ENCODE data around the gene HSD11B2. TPM values are rescaled to one million over a fixed set of nuclear protein-coding genes. Genes with fewer than 3 reads are reported as not detected.

HSD11B2 gene
- total RNA-seq, 1 donor from 2014 or later: 6.1 TPM

- peak; percentile 99 for DNase-seq (ENCODE audit: low read depth)
These were observed 39.4 kb downstream of the HSD11B2 start for GRCh38 chr16:67470359-67470758.

DNA sequence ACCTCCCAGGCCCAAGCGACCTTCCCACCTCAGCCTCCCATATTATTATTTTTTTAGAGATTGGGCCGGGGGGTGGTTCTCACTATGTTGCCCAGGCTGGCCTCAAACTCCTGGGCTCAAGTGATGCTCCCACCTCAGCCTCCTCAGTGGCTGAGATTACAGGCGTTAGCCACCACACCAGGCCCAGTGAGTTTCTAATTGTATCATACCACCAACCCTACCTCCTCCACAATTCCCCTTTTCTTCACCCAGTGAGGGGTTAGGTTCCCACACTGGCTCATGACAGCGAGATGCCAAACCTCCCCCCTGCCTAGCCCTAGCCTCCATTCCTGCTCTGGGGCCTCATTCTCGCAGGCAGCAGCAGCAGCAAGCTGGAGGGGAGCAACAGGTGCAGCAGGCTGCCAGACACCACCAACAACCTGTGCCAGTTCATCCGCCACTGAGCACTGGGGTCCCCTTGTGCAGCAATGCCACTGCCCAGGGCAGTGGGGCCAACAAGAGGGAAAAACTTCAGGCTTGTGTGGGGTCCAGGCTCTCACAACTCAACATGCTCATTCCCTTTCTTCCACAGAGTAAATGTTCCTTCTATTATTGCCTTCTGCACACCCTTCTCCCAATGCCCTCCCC, 41.0 kb downstream of the HSD11B2 start:
- peak; percentile 36 for DNase-seq (ENCODE audit: low read depth)

DNA sequence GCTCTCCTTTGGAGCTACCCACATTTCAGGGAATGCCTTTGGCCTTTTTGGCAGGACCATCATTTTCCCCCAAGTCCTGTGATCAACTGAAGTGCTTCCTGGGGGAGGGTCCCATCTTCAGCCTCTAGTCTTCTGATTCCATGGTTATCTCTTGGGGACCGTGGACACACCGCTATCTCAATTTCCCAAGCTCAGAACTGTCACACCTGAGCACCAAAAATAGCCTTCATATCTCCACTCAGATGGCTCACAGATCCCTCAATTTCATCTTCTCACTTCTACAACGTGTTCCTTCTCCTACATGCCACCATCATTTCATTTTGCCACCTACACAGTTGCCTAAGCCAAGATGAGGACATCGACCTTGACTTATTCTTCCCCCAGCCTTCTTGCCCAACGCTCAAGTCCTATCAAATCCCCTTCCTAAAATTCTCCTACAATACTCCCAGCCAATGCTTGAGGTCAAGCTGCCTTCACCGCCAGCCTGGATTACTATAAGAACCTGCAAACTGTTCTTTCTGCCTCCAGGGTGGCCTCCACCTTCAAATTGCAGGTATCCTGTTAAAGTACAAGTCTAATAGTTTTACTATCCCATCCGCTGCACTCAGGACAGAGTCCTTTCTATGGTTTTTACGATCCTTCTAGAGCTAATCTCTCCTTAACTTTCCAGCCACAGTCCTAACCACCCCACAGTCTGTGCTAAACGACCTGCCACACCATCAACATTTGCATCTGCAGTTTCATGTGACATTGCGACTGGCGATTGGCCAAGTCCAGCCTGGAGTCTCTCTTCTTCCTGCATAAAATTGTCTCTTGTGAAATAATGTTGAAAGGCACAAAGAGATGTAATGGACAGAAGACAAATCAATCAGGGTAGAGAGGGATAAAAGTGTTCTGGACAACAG, 43.9 kb downstream of the HSD11B2 start:
- DNase-seq (ENCODE audit: low read depth): no peak

DNA sequence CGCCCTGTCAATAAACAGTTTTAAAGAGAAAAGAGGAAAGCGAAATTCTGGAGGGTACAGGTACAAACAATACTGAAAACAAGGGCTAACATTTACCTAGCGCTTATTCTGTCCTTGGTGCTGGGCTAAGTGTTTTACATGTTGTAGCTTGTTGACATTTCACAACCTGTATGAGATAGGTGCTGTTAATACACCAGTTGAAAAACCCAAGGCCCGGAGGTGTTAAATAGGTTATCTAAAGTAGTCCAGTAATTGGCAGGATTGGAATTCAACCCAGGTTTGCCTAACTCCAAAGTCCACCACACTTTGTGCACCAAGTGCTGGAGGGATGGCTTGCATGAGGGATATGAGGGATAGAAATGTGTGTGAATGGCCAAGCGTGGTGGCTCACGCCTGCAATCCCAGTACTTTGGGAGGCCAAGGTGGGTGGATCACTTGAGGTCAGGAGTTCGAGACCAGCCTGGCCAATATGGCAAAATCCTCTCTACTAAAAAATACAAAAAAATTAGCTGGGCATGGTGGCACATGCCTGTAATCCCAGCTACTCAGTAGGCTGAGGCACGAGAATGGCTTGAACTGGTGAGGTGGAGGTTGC, 47.1 kb downstream of the HSD11B2 start:
- DNase-seq (ENCODE audit: low read depth): no peak

DNA sequence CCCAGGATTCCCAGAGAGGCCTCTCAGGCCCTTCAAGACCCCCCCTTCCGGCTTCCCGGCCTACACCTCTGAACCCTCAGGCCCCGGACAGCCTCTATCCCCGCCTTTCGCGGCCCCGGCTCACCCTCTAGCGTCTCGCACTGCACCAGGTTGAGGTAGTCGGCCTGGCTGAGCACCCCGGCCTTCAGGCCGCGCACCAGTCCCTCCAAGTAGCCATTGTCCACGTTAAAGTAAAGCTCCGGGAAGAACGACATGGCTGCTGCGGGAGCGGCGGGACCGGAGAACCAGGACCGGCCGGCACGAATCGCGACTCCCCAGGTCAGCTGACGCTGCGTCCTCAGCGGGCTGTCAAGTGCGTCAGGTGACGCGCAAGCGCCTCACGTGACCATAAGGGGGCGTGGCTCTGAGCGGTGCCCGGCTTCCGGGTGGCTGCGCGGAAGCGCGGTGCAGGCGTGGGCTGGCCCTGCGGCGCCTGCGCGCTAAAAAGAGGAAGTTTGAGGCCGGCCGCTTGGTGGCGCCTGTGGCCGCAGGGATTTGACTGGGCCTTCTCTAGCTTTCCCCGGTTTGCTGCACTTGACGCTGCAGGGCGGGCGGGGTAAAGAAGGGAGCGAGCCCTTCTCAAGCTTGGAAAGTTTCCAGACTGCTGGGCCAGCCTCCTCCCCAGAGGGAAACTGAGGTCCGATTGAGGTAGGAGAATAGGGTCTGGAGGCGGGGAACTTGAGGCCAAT, 50.1 kb downstream of the HSD11B2 start, which contains the start of gene ATP6V0D1:
Gene ATP6V0D1 (minus strand): TSS at position 325 of the 728 bp plus-strand sequence. CDS start 71 bp downstream, at position 254.
- peak; percentile 98 for DNase-seq (ENCODE audit: low read depth)

DNA sequence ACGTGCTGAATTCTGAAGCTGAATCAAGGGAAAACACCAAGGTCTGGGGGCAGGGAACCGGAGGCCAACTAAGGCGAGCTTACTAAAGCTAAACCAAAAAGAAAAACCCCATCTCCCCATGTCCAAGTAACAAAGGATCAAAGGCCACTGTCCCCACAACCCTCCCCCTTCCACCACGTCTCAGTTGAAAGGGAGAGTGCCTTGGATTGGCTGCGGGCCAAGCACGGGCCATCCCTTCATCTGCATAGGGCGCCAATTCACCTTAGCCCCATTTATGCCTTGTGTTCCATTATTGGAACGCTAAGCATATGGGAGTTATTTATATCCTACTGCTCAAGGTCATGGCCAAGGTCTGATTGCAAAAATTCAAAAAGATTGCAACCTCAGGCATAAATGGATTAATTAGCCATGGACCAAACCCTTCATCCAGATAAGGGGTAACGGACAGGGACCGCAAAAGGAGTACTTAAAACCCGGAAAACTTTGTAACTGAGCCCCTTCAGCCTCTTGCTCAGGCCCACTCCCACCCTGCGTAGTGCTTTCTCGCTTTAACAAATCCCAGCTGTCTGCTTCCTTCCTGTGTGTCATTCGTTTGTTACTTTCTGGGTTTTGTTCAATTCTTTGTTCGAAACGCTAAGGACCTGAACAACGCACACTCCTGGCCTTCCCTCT, 50.8 kb downstream of the HSD11B2 start:
- DNase-seq (ENCODE audit: low read depth): no peak

DNA sequence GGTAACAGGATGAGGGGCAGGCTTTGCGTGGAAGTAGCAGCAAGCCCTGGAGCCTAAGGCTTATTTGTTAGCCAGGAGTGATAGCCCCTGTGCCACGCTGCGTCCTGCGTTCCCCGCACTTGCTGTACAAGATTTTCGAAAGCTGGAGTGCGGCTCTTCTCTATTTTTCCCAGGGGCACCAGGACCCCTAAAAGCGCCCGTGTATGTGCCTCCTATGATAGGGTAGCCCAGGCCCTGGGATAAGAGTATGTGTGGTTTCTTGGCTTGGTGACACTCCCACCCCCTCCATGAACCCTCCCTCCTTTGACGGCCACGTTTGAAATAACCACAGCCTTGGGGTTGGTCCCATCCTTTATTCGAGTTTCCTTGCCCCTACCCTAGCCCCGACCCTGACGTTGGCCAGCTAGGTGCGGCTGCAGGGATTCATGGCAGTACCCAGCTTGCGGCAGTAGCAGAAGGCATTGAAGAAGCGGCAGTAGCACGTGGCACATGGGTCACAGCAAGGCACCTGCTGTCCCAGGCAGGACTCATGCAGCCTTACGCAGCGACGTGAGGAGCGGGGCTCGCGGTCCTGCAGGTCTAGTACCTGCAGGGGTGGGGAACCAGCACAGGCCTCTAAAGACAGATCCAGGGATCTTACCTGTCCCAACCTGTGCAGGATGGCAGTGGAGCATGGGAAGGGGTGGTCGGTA, 51.5 kb downstream of the HSD11B2 start:
- DNase-seq (ENCODE audit: low read depth): no peak

GRCh38 chr16:67483150-67483549, 52.2 kb downstream of the HSD11B2 start, which contains the start of gene AGRP:
TSS of gene AGRP (minus strand) at chr16:67483547. CDS start at chr16:67483398, 149 bp downstream.
- no peak for DNase-seq (ENCODE audit: low read depth)

GRCh38 chr16:67483731-67484525, 53.0 kb downstream of the HSD11B2 start:
- DNase-seq (ENCODE audit: low read depth): no peak

DNA sequence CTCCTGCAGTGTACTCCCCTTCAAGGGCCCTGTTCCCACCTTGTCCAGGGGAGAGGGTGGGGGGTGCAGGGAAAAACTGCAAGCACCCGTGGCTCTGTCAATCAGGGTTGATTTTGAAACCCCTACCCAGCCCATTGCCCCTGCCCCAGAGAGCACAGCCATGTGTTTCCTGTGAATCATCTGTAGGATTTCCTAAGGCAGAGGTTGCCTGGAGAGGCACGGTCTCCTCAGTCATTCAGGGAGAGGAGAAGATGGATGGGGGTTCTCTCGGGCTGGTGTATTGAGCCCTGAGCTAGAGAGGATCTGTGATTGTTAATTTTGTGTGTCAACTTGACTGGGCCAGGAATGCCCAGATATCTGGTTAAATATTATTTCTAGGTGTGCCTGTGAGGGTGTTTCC, 55.9 kb downstream of the HSD11B2 start:
- DNase-seq (ENCODE audit: low read depth): no peak

Other genes starting within 250 kb of the HSD11B2 start
- gene MATCAP1, start 247.2 kb upstream of the HSD11B2 start, total RNA-seq: 27.2 and 28.6 TPM in 2 replicates
- 0.99 and 2.1 TPM in 2 replicates for gene EXOC3L1, start 241.0 kb upstream of the HSD11B2 start, total RNA-seq
- 75.8 and 93.9 TPM in 2 replicates for gene E2F4, start 239.0 kb upstream of the HSD11B2 start, total RNA-seq
- gene ELMO3, start 232.0 kb upstream of the HSD11B2 start, total RNA-seq: 0.56 and 0.99 TPM in 2 replicates
- 31.6 and 32.8 TPM in 2 replicates for gene TMEM208, start 204.0 kb upstream of the HSD11B2 start, total RNA-seq
- gene FHOD1, start 183.6 kb upstream of the HSD11B2 start, total RNA-seq: 9.6 and 28.5 TPM in 2 replicates
- 0.94 and 1.2 TPM in 2 replicates for gene SLC9A5, start 182.1 kb upstream of the HSD11B2 start, total RNA-seq
- 0.32 and 0.42 TPM in 2 replicates for gene PLEKHG4, start 151.6 kb upstream of the HSD11B2 start, total RNA-seq
- not detected in 2 replicates for gene KCTD19, start 104.4 kb upstream of the HSD11B2 start, total RNA-seq
- gene LRRC36, start 104.3 kb upstream of the HSD11B2 start, total RNA-seq: not detected in 2 replicates
- gene TPPP3, start 37.6 kb upstream of the HSD11B2 start, total RNA-seq: 30.0 and 67.0 TPM in 2 replicates
- 12.8 and 19.2 TPM in 2 replicates for gene ZDHHC1, start 14.6 kb upstream of the HSD11B2 start, total RNA-seq
- 190 and 234 TPM in 2 replicates for gene ATP6V0D1, start 50.0 kb downstream of the HSD11B2 start, total RNA-seq
- gene AGRP, start 52.4 kb downstream of the HSD11B2 start, total RNA-seq: not detected in 2 replicates
- gene RIPOR1, start 97.7 kb downstream of the HSD11B2 start, total RNA-seq: 32.4 and 37.8 TPM in 2 replicates
- gene CTCF, start 131.4 kb downstream of the HSD11B2 start, total RNA-seq: 27.9 and 35.7 TPM in 2 replicates
- 0.08 and 0.83 TPM in 2 replicates for gene CARMIL2, start 214.0 kb downstream of the HSD11B2 start, total RNA-seq
- gene ACD, start 229.1 kb downstream of the HSD11B2 start, total RNA-seq: 15.8 and 17.5 TPM in 2 replicates
- gene PARD6A, start 229.8 kb downstream of the HSD11B2 start, total RNA-seq: 3.4 and 4.1 TPM in 2 replicates
- gene ENKD1, start 235.6 kb downstream of the HSD11B2 start, total RNA-seq: 11.1 and 12.7 TPM in 2 replicates
- 10.8 and 11.6 TPM in 2 replicates for gene C16orf86, start 235.7 kb downstream of the HSD11B2 start, total RNA-seq